Measurements from ENCODE around the gene SH3RF1. TPM values are rescaled to one million over a fixed set of nuclear protein-coding genes. Genes with fewer than 3 reads are reported as not detected.

Gene SH3RF1
- total and polyA plus RNA-seq, 8 donors: 3.4 to 47.8 (median 18.9) TPM

DNA sequence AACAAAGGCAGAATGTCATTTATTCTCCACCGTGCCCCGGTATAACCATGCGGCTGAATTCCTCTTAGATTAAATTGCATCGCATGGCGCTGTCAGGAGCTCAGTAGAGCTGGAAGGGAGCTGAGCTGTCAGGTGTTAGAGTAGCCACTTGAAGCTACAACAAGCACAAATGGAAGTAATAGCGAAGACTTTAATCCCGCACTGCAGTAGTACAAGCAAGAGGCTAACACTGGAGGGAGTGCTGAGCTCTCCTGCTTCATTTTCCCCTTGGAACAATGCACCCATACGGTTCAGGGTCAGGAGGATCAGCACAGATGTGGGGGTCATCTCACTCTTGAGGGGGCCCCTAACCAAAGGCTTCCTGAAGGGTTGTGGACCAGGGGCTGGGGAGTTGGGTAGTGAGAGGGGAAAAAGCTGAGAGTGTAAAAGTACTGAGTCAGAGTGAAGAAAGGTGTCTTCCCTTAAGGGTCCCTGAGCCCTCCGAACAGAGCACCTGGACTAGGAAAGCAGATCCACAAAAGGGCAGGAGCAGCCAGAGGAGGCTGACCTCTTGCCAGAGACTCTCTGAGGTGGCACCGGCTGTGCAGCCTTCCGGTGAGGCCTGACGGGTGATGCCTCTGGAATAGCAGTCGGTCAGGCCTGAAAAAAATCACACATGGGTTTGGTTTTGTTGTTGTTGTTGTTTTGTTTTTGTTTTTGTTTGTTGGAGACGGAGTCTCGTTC is 224.7 kb downstream of the SH3RF1 start:
- no peak for TF ChIP-seq POLR2AphosphoS5 (IDR thresholded peaks at IDR 0.05)
- no peak for TF ChIP-seq EP300 (IDR thresholded peaks at IDR 0.05)
- TF ChIP-seq, protein P1, sequence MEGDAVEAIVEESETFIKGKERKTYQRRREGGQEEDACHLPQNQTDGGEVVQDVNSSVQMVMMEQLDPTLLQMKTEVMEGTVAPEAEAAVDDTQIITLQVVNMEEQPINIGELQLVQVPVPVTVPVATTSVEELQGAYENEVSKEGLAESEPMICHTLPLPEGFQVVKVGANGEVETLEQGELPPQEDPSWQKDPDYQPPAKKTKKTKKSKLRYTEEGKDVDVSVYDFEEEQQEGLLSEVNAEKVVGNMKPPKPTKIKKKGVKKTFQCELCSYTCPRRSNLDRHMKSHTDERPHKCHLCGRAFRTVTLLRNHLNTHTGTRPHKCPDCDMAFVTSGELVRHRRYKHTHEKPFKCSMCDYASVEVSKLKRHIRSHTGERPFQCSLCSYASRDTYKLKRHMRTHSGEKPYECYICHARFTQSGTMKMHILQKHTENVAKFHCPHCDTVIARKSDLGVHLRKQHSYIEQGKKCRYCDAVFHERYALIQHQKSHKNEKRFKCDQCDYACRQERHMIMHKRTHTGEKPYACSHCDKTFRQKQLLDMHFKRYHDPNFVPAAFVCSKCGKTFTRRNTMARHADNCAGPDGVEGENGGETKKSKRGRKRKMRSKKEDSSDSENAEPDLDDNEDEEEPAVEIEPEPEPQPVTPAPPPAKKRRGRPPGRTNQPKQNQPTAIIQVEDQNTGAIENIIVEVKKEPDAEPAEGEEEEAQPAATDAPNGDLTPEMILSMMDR (IDR thresholded peaks at IDR 0.05): no peak
- TF ChIP-seq POLR2A (IDR thresholded peaks at IDR 0.05): no peak

GRCh38 chr4:169044714-169045447 is 225.9 kb downstream of the SH3RF1 start:
- no peak for TF ChIP-seq EP300 (IDR thresholded peaks at IDR 0.05)
- TF ChIP-seq POLR2A (IDR thresholded peaks at IDR 0.05): no peak
- TF ChIP-seq, protein P1 (IDR thresholded peaks at IDR 0.05): no peak
- no peak for TF ChIP-seq POLR2AphosphoS5 (IDR thresholded peaks at IDR 0.05)
- H3K27ac ChIP-seq: no peak overlapping the region
- DNase-seq: no peak
- intact Hi-C loops (cut with DNase I; ENCODE audit: low total_unique reads): no loop called here
- 89 to 97% (median 94%) methylated on average over 5 of the region's 5 CpGs for WGBS, 5 donors
- no peak overlapping the region for H3K4me3 ChIP-seq
- no peaks in the 10 kb centered on the region for H3K27me3 ChIP-seq
- no peaks in the 10 kb centered on the region for H3K9me3 ChIP-seq
- H3K36me3 ChIP-seq: no peaks in the 10 kb centered on the region
- peaks cover 4 to 12% (median 8%) of the 10 kb centered on the region in 4 donors for H3K4me1 ChIP-seq

More for the DNA sequence above, 224.7 kb downstream of the SH3RF1 start:
- Histone ChIP-seq H3K4me1 (peaks cover 4 to 14% (median 10%) of the 10 kb centered on the region in 4 donors), H3K27me3 (no peaks in the 10 kb centered on the region), H3K9me3 (no peaks in the 10 kb centered on the region), H3K4me3 (no peak overlapping the region), H3K27ac (no peak overlapping the region), H3K36me3 (no peaks in the 10 kb centered on the region)
- intact Hi-C loops (cut with DNase I; ENCODE audit: low total_unique reads): no loop called here
- DNase-seq: no peak
- 76 to 81% (median 77%) methylated on average over 15 of the region's 15 CpGs for WGBS, 5 donors
